Measurements from ENCODE around the gene LY9.
"Not testable (repeated sequence)": the region's sequence is repeated elsewhere in the genome, so short reads cannot be mapped to it uniquely, and the experiment has no call there.

LY9 gene

DNA sequence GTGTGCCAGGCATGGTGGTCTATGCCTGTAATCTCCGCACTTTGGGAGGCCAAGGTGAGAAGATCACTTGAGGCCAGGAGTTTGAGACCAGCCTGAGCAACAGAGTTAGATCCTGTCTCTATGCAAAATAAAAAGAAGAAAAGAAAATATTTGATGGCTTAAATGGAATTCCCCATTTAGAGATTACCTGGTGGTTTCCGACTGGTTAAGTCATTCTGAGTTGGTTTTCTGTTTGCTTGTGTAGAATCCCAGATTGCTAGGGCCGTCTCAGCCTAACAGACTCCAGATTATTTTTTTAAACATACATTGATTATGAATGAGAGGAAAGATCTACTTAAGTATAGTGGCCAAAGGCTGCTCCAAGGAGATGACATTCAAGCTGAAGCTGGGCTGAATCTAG is 22.9 kb upstream of the LY9 start:
- DNase-seq (ENCODE audit: low read depth in 2 of 2), result no peak

- no peak for DNase-seq (ENCODE audit: low read depth in 2 of 2)
Observed at GRCh38 chr1:160774886-160775719, 20.9 kb upstream of the LY9 start.

GRCh38 chr1:160776178-160776577 is 19.8 kb upstream of the LY9 start:
- no peak for DNase-seq (ENCODE audit: low read depth in 2 of 2)

DNA sequence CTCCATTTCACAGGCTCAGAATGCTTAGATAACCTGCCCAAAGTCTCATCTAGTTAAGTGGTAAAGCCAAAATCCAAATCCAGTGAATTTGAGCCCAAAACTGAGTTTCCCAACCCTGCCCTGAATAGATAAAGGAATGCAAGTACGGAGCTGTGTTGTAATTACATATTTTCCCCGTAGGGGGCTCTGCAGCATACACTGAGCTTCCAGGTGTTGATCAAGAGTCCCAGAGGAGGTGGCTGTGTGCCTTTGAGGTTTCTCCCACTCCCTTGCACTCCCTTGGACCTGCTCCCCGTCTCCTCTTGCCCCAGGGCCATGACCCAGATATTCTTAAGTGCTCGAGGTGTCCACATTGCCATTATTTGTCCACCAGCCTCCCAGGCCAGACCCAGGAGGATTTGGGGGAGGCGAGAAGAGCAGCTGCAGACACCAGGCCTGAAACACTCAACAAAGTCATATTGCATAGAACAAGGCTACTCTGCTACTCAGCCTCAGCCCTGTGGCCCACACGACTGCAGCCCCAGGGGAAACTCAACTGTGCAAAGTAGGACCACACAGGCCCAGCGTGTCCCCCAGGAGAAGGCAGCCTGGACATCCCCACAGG is 18.4 kb upstream of the LY9 start:
- no peak for DNase-seq (ENCODE audit: low read depth in 2 of 2)

DNA sequence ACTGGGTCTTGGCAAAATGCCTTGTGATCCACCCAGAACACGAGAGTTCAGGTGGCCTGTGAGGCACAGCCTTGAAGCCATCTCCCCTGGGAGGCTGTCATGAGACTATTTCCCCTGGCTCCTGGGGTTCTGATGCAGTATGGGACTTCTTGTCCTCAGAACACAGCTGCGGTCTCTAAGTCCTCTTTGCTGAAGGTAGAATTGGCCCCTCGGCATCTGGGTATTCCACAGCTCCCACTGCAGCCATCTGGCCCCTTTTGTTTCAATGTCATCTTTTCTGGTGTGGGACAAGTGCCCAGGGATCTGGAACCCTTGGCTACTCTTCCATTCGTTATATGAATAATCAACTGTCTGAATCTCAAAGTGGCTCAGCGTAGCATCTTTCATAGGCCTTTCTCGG is 17.0 kb upstream of the LY9 start:
- DNase-seq (ENCODE audit: low read depth in 2 of 2), result no peak

DNA sequence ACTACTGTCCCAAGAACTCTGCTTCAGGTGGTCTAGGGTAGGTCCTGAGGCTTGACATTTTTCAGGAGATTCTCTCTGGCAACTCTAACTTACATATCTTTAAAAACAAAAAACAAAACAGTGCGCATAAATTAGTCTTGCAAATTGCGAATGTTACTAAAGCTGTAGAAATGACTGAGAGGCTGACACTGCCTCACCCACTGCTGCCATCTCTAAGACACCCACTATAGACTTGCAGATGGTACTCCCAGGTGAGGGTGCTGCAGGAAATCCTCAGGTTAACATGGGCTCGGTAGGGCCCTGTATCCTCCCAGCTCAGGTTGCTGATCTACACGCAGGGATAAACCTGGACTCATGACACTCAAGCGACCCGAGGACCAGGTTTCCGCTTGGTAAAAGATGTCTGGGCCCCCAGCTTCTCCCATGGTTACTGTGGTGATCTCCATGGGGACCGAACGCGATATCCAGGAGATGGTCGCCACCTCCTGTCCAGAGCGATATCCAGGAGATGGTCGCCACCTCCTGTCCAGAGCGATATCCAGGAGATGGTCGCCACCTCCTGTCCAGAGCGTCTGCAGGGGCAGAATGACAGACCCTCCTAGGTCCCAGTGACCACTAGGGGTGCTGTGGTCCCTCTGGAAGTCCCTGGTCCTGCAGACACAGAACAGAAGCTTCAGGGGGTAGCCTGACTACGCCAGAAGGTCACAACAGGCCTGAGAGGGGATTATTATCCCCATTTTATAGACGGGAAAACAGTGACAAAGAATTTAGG is 16.2 kb upstream of the LY9 start:
- DNase-seq (ENCODE audit: low read depth in 2 of 2), result peak in 1 of 2 donors; percentile 36

DNA sequence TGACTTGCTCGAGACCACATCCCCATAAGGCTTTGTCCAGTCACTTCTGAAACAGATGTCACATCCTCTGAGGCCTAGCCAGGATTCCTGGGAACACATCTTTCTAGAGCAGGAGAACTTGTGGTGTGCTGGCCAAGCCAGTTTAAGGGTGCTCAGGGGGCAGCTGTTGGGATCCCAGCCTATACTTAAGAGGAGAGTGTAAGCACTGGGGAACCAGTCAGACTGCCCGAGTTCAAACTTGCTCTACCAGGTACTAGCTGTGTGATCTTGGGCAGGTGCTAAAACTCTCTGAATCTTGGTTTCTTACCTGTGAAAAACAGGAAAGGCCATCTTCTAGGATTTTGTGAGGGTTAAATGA is 15.6 kb upstream of the LY9 start:
- no peak for DNase-seq (ENCODE audit: low read depth in 2 of 2)

DNA sequence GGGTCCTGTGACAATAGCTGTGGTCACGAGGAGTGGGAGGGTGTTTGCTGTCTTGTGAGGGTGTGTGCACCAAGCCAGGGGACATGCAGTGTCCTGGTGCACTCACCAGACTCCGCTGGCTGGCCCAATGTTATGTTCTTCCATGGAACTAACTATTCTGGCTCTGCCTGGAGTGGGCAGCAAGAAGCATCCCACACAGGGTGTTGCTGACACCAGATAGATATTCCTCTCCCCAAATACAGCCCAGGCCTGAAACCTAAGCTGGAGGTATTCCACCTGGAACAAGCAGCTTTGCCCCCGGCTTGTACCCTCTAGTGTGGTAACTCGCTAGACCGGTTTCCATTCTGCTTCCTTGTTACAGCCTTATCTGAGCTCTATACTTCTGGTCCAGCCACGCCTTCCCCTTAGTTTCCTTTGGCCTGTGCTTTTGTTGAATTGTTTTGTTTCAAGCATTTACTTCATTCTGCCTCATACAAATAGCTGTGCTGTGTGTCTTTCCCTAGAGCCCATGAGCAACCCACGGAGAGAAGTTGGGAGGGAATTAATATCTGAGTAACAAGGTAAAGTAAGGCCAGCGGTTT is 14.7 kb upstream of the LY9 start:
- DNase-seq (ENCODE audit: low read depth in 2 of 2), result no peak

GRCh38 chr1:160781914-160782689 is 13.9 kb upstream of the LY9 start:
- DNase-seq (ENCODE audit: low read depth in 2 of 2), result no peak

- not testable (repeated sequence) for DNase-seq (ENCODE audit: low read depth in 2 of 2)
Observed at GRCh38 chr1:160782988-160783765, 12.8 kb upstream of the LY9 start.

DNA sequence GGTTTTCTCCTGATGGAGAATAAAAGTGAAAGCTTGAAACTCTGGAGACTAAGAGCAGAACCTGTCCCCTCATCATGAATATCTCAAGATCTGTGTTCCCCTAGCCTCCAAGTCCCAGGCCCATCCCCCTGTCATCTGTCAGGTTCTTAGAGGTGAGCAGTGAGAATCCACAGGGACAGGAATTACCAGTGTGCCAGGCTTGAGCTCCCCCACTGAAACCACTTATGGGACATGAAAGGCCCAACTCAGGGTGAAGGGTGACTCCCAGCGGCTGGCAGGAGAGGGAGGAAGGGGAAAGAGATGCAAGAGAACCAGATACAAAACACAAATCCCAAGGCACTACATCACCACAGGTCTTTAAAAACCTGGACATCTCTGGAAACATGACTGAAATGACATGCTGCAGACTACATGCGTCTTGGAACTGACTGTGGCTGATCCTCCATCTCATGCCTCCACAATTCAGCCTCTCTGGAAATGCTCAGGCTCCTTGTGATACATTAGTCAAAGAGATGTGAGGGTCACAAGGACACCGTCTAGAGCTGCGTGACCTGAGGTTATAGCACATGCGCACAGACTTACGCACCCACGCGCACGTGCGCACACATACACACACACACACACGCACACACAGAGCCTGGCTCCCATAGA is 6.8 kb upstream of the LY9 start:
- no peak for DNase-seq (ENCODE audit: low read depth in 2 of 2)

DNA sequence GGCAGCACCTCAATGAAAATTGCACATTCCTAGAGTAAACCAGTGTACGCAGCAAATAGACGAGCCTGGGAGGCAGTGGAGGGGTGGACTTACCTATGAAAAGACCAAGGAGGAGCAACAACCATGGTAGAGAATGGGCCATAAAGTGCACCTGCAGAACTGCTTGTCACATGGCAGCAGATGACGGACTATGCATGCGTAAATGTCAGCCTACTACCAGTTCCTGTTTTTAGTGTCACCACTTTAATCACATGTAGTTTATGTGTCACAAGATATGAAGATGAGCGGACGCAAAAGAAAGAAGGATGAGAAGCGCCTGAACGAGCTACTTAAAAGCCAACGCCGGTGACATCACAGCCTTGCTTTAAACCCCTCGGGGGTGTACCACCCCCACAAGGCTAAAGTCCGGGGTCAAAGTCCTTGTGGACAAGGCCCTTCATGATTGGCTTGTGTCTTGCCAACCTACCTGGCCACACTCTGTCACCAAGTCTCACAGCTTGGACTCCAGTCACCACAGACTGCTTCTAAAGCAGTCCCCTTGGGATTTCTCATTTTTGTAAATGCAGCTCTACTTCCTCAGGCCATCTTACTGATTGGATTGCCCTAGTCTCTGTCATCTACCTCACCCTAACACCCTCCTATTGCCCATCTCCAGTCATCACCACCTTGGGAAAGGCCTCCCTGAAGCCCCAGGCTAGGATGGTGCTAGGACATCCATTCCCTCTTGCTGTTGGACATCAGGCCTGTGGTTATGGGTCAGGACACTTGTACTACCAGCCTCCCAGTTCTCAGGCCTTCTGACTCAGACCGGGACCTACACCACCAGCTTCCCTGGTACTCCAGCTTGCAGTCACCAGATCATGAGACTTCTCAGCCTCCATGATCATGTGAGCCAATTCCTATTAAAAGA is 6.0 kb upstream of the LY9 start:
- DNase-seq (ENCODE audit: low read depth in 2 of 2), result no peak

DNA sequence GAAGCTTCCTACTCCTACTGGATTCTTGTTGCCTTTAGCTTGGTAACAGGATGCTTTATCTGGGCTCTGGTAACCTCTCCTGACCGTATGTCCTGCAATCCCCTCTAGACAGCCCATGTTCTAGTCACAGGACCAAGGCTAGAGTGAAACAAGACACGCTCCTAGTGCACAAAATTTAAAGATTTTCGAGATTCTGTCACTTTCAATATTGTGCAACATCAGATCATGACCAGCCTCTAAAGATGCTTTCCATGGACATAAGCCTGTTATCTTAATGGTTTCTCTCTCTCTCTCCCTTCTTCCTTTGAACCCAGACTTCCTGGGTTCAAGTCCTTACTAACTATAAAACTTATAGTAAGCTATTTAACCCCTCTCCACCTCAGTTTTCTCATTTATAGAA is 1.6 kb upstream of the LY9 start:
- no peak for DNase-seq (ENCODE audit: low read depth in 2 of 2)

DNA sequence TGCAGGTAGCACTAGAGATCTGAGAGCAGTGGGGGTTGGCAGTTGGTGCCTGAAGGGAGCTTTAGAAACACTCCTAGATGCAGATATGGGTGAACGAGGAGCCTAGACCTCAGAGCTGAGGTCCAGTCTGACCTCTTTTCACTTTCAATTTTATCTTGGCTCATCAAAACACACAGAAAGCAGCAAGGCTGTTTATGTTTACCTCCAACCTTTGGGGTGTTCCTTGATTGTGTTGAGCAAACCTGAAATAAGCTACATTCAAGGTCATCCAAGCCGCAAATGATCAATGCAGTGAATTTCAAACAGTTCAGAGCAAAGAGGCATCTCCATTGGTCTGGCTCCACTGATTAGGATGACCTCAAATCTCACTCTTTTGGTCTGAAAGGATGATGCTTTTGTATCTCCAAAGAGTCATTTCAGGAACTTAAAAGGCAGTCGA is 1.3 kb downstream of the LY9 start:
- DNase-seq (ENCODE audit: low read depth in 2 of 2), result no peak

DNA sequence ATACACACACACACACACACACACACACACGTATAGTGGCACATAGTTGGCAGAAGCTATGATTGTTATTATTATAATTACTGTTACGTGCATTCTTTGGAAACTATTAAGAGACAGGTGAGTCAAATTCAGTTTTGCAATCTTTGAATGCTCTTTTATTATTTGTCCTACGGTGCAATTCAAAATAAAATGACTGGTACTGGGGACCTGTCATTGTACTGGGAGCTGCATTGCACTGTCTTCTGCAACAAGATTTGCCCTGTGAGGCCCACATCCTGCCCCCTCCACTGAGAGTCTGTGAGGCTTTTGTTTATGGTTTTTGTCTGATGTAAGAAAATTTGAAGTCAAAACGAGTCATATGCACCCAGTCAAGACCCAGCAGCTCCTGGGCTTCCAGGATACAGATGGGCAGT is 1.9 kb downstream of the LY9 start:
- peak; percentile 32 to 49 for DNase-seq (ENCODE audit: low read depth in 2 of 2)

DNA sequence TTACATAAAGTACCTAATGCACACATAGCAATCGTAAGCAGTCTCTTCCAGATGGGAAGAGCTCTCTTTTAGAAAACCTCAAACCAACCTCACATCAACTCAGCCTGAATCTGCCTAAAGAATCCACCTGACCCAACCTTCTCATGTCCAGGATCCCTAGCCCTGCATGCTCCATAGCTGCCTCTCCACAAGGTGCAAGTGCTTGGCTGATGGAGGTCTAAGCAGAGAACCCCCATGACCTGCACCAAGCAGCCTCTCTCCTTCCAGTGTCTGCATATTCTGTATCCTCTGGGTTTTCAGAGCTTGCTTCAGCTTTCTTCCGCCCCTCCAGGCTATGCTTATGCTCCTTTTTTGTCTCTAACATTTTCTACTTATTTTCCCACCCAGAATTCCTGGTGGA is 2.5 kb downstream of the LY9 start:
- DNase-seq (ENCODE audit: low read depth in 2 of 2), result no peak

DNA sequence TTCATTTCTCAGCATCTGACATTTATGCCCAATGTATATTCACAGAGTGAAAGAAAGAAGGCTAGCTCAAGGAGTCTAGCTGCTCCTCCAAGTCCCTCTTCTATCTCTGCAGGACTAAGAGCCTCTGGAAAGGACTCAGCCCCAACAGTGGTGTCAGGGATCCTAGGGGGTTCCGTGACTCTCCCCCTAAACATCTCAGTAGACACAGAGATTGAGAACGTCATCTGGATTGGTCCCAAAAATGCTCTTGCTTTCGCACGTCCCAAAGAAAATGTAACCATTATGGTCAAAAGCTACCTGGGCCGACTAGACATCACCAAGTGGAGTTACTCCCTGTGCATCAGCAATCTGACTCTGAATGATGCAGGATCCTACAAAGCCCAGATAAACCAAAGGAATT is 3.7 kb downstream of the LY9 start:
- DNase-seq (ENCODE audit: low read depth in 2 of 2), result no peak

- DNase-seq (ENCODE audit: low read depth in 2 of 2), result no peak
Observed at GRCh38 chr1:160800142-160800541, 4.2 kb downstream of the LY9 start.
